ENCODE results near the gene FGF10. TPM values are rescaled to one million over a fixed set of nuclear protein-coding genes. Genes with fewer than 3 reads are reported as not detected.

Gene FGF10
- total and polyA plus RNA-seq, 2 of the 4 experiments (the other 2 are of a cell fraction) = not detected

- Histone ChIP-seq H3K4me1 (ENCODE audit: control insufficient read depth, insufficient read depth, low read length) (no peaks in the 10 kb centered on the region), H2AK9ac (replicated peaks; ENCODE audit: low read depth, low read length, poor library complexity) (no peak overlapping the region), H3K9me1 (ENCODE audit: insufficient read depth, low read length) (no peaks in the 10 kb centered on the region; the same call in 1 of the 2 replicates), H2AK5ac (ENCODE audit: low read depth, low read length) (no peak overlapping the region), H3K14ac (replicated peaks; ENCODE audit: low read depth, low read length) (no peak overlapping the region), H4K8ac (ENCODE audit: low read depth in 2 of 2, low read length in 2 of 2) (no peak overlapping the region), H4K5ac (ENCODE audit: low read depth, low read length) (no peak overlapping the region), H3K79me1 (ENCODE audit: low read depth in 1 of 2, low read length in 2 of 2) (no peaks in the 10 kb centered on the region), H3K18ac (ENCODE audit: low read depth, low read length) (no peak overlapping the region), H3K56ac (ENCODE audit: extremely low read depth, insufficient read depth, low read length) (no peak overlapping the region), H4K91ac (ENCODE audit: insufficient read depth, low read depth, low read length) (no peak overlapping the region), H3K9ac (ENCODE audit: low read depth, low read length) (no peak overlapping the region), H3K4ac (ENCODE audit: low read depth, low read length) (no peak overlapping the region), H3K4me3 (ENCODE audit: insufficient read depth, low read depth, low read length) (no peak overlapping the region), H3K36me3 (ENCODE audit: control insufficient read depth, insufficient read depth, low read length) (no peaks in the 10 kb centered on the region), H2BK15ac (ENCODE audit: low read depth, low read length) (no peak overlapping the region), H3K23ac (ENCODE audit: low read depth, low read length) (no peak overlapping the region), H2BK5ac (ENCODE audit: low read depth, low read length, poor library complexity, severe bottlenecking) (no peak overlapping the region), H2AFZ (replicated peaks; ENCODE audit: low read length, poor library complexity) (no peak overlapping the region), H3K4me2 (ENCODE audit: low read depth, low read length) (no peak overlapping the region), H4K20me1 (ENCODE audit: insufficient read depth, low read length) (no peaks in the 10 kb centered on the region), H3K27ac (ENCODE audit: insufficient read depth, low read length) (no peak overlapping the region), H2BK20ac (ENCODE audit: low read depth, low read length) (no peak overlapping the region), H3K9me3 (ENCODE audit: control insufficient read depth, insufficient read depth, low read length) (no peaks in the 10 kb centered on the region), H3K27me3 (ENCODE audit: control insufficient read depth, insufficient read depth, low read length) (no peaks in the 10 kb centered on the region), H2BK120ac (ENCODE audit: low read depth, low read length) (no peak overlapping the region)
- WGBS, 2 experiments (ENCODE audit: extremely low coverage in 2 of 2, insufficient read length in 1 of 2) = 78% methylated on average over 2 of the region's 3 CpGs; no CpG with 5 or more reads in 1 of the 2 experiments
- POLR2A ChIA-PET (ENCODE audit: unreplicated experiment) = interaction anchor here (0.7 kb wide), 1 partner anchor 137 kb away, joined by 4 read pairs; no protein-coding TSS in a partner anchor
- TF ChIP-seq RFX5 (IDR thresholded peaks at IDR 0.05; ENCODE audit: low read depth, low read length) (no peak), FOS (IDR thresholded peaks at IDR 0.05; ENCODE audit: low read depth, low read length) (no peak), MAFK (IDR thresholded peaks at IDR 0.05; ENCODE audit: low read depth, low read length) (no peak), SMC3 (IDR thresholded peaks at IDR 0.05; ENCODE audit: low read depth, low read length) (no peak), CHD1 (IDR thresholded peaks at IDR 0.05; ENCODE audit: low read depth, low read length) (no peak), POLR2A (IDR thresholded peaks at IDR 0.05; ENCODE audit: low read depth, low read length) (no peak), ELK1 (IDR thresholded peaks at IDR 0.05; ENCODE audit: borderline replicate concordance, low read depth, low read length) (no peak), RCOR1 (IDR thresholded peaks at IDR 0.05; ENCODE audit: insufficient replicate concordance, low read length) (no peak)
- DNase-seq (no peak), ATAC-seq (ENCODE audit: low read depth) (no peak)
- CTCF ChIA-PET = no interaction called here
- in situ Hi-C loops (cut with MboI; ENCODE audit: low sequenced_read_pairs) = no loop called here
- no TSS peak for BruUV-seq (replicated peaks)
- dilution Hi-C loops (cut with HindIII; ENCODE audit: low sequenced_read_pairs, unreplicated experiment) = no loop called here
- intact Hi-C loops (cut with micrococcal nuclease) = no loop called here
Observed at GRCh38 chr5:44396312-44396711, 7.1 kb upstream of the FGF10 start.
